GM12865 (cell line): ENCODE results near the gene SCAMP4.

Experiments
- DNase-seq: peaks from one replicate; pipeline ENCODE4 v3.0.0; 2010; ENCODE audit warnings: low read depth
- H3K4me3 ChIP-seq: 2 replicates; pipeline ENCODE4 v1.5.1; 2011; ENCODE audit warnings: mild to moderate bottlenecking, low read depth, low read length, control low read depth
- CTCF ChIP-seq: IDR thresholded peaks from 2 replicates; pipeline ENCODE4 v1.5.1; 2011; ENCODE audit warnings: low read length, control low read depth, low read depth, inconsistent platforms; ENCODE audit not compliant: insufficient read depth; ENCODE audit errors: missing control alignments

SCAMP4 gene

GRCh38 chr19:1905863-1906375 lies 720 bp downstream of the SCAMP4 start:
- no peak for DNase-seq
- peak overlapping the region; percentile 68 for H3K4me3 ChIP-seq
- TF ChIP-seq CTCF, result no peak

GRCh38 chr19:1906985-1907562 lies 1.9 kb downstream of the SCAMP4 start:
- TF ChIP-seq CTCF, result no peak
- no peak overlapping the region for H3K4me3 ChIP-seq
- peak; percentile 0 for DNase-seq

GRCh38 chr19:1907563-1908363 lies 2.6 kb downstream of the SCAMP4 start:
- H3K4me3 ChIP-seq, result no peak overlapping the region
- TF ChIP-seq CTCF, result no peak
- DNase-seq, result peak; percentile 1

- TF ChIP-seq CTCF, result no peak
Measured at GRCh38 chr19:1908364-1908678, 3.1 kb downstream of the SCAMP4 start.

GRCh38 chr19:1909761-1910080 lies 4.5 kb downstream of the SCAMP4 start:
- TF ChIP-seq CTCF, result no peak
- no peak for DNase-seq
- H3K4me3 ChIP-seq, result no peak overlapping the region

More at GRCh38 chr19:1908364-1908678, 3.1 kb downstream of the SCAMP4 start:
- DNase-seq, result no peak
- no peak overlapping the region for H3K4me3 ChIP-seq

- no peak for TF ChIP-seq CTCF
- no peak overlapping the region for H3K4me3 ChIP-seq
- DNase-seq, result no peak
Measured at GRCh38 chr19:1910177-1910576, 5.0 kb downstream of the SCAMP4 start.

GRCh38 chr19:1911098-1911497 lies 5.9 kb downstream of the SCAMP4 start:
- no peak for DNase-seq
- no peak overlapping the region for H3K4me3 ChIP-seq
- TF ChIP-seq CTCF, result no peak
